Measurements from ENCODE around the gene ISX. TPM values are rescaled to one million over a fixed set of nuclear protein-coding genes. Genes with fewer than 3 reads are reported as not detected.

ISX gene
- total RNA-seq, 4 donors from 2014 or later, result not detected

GRCh38 chr22:35043252-35043933, 22.6 kb upstream of the ISX start:
- Histone ChIP-seq H3K27me3 (peaks cover 34% of the 10 kb centered on the region), H3K9me3 (peaks cover 0 to 6% (median 0%) of the 10 kb centered on the region in 3 donors), H3K4me3 (no peak overlapping the region), H3K36me3 (no peaks in the 10 kb centered on the region), H3K27ac (no peak overlapping the region), H3K4me1 (no peaks in the 10 kb centered on the region)
- TF ChIP-seq EP300 (IDR thresholded peaks at IDR 0.05), result no peak
- no peak for TF ChIP-seq POLR2A (IDR thresholded peaks at IDR 0.05)
- TF ChIP-seq CTCF (IDR thresholded peaks at IDR 0.05), result no peak
- no peak for TF ChIP-seq POLR2AphosphoS5 (IDR thresholded peaks at IDR 0.05)
- 38 to 75% methylated on average over 3 to 4 of the region's 6 CpGs for WGBS, 2 donors (ENCODE audit: low coverage in 1 of 2)
- no peak for ATAC-seq

- Histone ChIP-seq H3K4me3 (no peak overlapping the region), H3K27ac (no peak overlapping the region), H3K4me1 (no peaks in the 10 kb centered on the region), H3K9me3 (peaks cover 0 to 6% (median 0%) of the 10 kb centered on the region in 3 donors), H3K27me3 (peaks cover 39% of the 10 kb centered on the region), H3K36me3 (no peaks in the 10 kb centered on the region)
- TF ChIP-seq POLR2A (IDR thresholded peaks at IDR 0.05), result no peak
- no peak for TF ChIP-seq EP300 (IDR thresholded peaks at IDR 0.05)
- TF ChIP-seq CTCF (IDR thresholded peaks at IDR 0.05), result no peak
- no peak for TF ChIP-seq POLR2AphosphoS5 (IDR thresholded peaks at IDR 0.05)
- ATAC-seq, result no peak
- 90% methylated on average over 2 of the region's 2 CpGs; no CpG with 5 or more reads in 1 of the 2 donors for WGBS, 2 donors (ENCODE audit: low coverage in 1 of 2)
These were observed 22.0 kb upstream of the ISX start for GRCh38 chr22:35043934-35044319.

- Histone ChIP-seq H3K27me3 (peaks cover 43% of the 10 kb centered on the region), H3K36me3 (no peaks in the 10 kb centered on the region), H3K4me1 (no peaks in the 10 kb centered on the region), H3K4me3 (no peak overlapping the region), H3K27ac (no peak overlapping the region), H3K9me3 (peaks cover 0 to 6% (median 0%) of the 10 kb centered on the region in 3 donors)
- WGBS, 2 donors (ENCODE audit: low coverage in 1 of 2), result 75 to 86% methylated on average over 5 of the region's 5 CpGs
- TF ChIP-seq POLR2AphosphoS5 (IDR thresholded peaks at IDR 0.05) (no peak), EP300 (IDR thresholded peaks at IDR 0.05) (no peak), POLR2A (IDR thresholded peaks at IDR 0.05) (no peak), CTCF (IDR thresholded peaks at IDR 0.05) (no peak)
- no peak for ATAC-seq
These were observed 21.2 kb upstream of the ISX start for GRCh38 chr22:35044607-35045390.

GRCh38 chr22:35045451-35045850, 20.5 kb upstream of the ISX start:
- Histone ChIP-seq H3K4me1 (no peaks in the 10 kb centered on the region), H3K9me3 (peaks cover 0 to 6% (median 0%) of the 10 kb centered on the region in 3 donors), H3K36me3 (no peaks in the 10 kb centered on the region), H3K27ac (no peak overlapping the region), H3K4me3 (no peak overlapping the region), H3K27me3 (peaks cover 43% of the 10 kb centered on the region)
- ATAC-seq, result no peak
- TF ChIP-seq POLR2A (IDR thresholded peaks at IDR 0.05), result no peak
- TF ChIP-seq CTCF (IDR thresholded peaks at IDR 0.05), result no peak
- no peak for TF ChIP-seq POLR2AphosphoS5 (IDR thresholded peaks at IDR 0.05)
- TF ChIP-seq EP300 (IDR thresholded peaks at IDR 0.05), result no peak
- WGBS, 2 donors (ENCODE audit: low coverage in 1 of 2), result 39 to 41% methylated on average over 3 to 9 of the region's 9 CpGs
